ENCODE measurements around the gene OR14A2.
"Not testable (repeated sequence)": the region's sequence is repeated elsewhere in the genome, so short reads cannot be mapped to it uniquely, and the experiment has no call there.

OR14A2 gene

DNA sequence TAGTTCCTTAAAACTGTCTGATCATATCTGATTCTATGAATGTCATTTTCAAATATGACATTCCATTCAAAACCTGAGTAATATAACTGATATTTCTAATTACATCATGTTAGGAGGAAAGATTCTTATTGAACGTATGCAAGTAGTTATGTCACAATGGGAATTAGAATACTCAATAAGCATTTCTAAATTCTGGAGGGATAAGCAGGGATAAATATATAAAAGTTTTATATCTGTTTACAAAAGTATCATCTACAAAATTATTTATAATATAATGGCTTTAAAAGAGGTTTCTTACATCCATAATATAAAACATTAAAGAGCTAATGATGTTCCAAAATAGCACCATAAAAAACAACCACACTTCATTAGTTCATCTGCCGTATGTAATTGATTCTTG lies at the start of gene OR14A2:
Gene OR14A2, minus strand, starts transcription at position 101 of the 400 bp plus-strand sequence.
- Histone ChIP-seq H3K27me3 (replicated peaks; ENCODE audit: control insufficient read depth, insufficient read depth, low read length) (no peaks in the 10 kb centered on the region), H3K9me3 (ENCODE audit: control insufficient read depth, low read length) (peaks cover 7% of the 10 kb centered on the region), H3K9ac (ENCODE audit: low read length) (no peak within 1 kb of the TSS), H3K36me3 (ENCODE audit: control insufficient read depth, insufficient read depth, low read length, severe bottlenecking) (no peaks in the 10 kb centered on the region), H3K4me1 (ENCODE audit: control insufficient read depth, insufficient read depth, low read length) (no peaks in the 10 kb centered on the region), H3K4me3 (ENCODE audit: low read length) (no peak within 1 kb of the TSS)
- no peak for DNase-seq (ENCODE audit: low read depth)

DNA sequence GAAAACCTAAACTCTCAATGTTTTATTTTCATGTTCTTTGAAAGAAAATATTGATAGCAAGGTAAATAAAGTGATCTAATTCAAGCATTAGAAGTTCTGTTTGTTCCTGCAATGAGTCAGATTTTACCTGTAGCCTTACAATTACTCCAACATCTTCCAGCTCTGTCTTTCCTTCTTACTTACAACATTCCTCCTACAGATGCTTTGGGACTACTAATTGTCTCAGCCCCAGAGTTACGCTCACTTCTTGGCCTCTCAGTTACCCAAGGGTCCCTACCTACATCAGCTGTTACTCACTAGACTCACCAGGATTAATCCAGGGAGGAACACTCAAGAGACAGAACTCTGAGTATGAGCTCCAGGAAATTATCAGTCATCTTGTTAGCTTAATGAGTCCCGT lies 49.6 kb upstream of the OR14A2 start:
- no peaks in the 10 kb centered on the region for H3K9me3 ChIP-seq (ENCODE audit: control insufficient read depth, low read length)
- DNase-seq (ENCODE audit: low read depth), result no peak
- no peaks in the 10 kb centered on the region for H3K27me3 ChIP-seq (replicated peaks; ENCODE audit: control insufficient read depth, insufficient read depth, low read length)
- no peaks in the 10 kb centered on the region for H3K36me3 ChIP-seq (ENCODE audit: control insufficient read depth, insufficient read depth, low read length, severe bottlenecking)
- H3K9ac ChIP-seq (ENCODE audit: low read length), result no peak overlapping the region
- H3K4me3 ChIP-seq (ENCODE audit: low read length), result no peak overlapping the region
- no peaks in the 10 kb centered on the region for H3K4me1 ChIP-seq (ENCODE audit: control insufficient read depth, insufficient read depth, low read length)

DNA sequence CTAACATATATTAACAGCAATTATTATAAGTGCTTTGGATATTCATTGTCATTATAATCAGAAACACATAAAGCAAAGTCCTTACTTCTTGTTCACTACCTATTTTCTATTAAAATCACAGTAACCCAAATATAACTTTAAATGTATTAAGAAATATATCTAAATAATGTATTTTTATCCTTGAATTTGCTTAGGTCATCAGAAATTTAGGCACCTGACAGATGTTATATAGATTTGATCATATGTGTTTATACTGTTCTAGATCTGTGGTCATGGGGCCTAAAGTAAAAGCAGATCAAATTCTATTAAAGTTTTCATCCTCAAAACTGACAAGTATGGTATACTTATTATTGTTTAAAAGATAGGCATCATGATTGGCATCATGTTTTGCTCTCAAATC lies 21.7 kb upstream of the OR14A2 start:
- Histone ChIP-seq H3K9me3 (ENCODE audit: control insufficient read depth, low read length) (no peaks in the 10 kb centered on the region), H3K27me3 (replicated peaks; ENCODE audit: control insufficient read depth, insufficient read depth, low read length) (no peaks in the 10 kb centered on the region), H3K4me1 (ENCODE audit: control insufficient read depth, insufficient read depth, low read length) (no peaks in the 10 kb centered on the region), H3K36me3 (ENCODE audit: control insufficient read depth, insufficient read depth, low read length, severe bottlenecking) (no peaks in the 10 kb centered on the region), H3K9ac (ENCODE audit: low read length) (no peak overlapping the region), H3K4me3 (ENCODE audit: low read length) (no peak overlapping the region)
- no peak for DNase-seq (ENCODE audit: low read depth)

DNA sequence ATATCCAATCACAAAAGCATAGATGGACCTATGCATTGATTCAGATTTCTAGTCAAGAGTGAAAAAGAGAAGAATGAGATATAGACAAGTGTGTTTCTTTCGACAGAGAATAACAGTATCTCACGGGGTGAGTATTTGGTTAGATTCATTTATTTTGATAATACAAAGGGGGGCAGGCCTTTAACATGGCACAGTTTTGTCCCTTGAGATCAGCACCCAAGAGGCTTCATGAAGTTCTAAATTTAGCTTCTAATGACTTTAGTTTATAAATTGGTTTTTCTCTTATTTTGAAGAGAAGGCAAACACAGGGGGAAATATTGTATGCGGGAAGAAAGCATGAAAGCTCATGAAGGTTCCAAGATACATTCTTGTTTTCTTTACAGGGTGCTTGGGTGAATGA lies 12.5 kb upstream of the OR14A2 start, which contains the start of gene OR1C1:
Gene OR1C1, minus strand, starts transcription at position 101 of the 400 bp plus-strand sequence. CDS start 2,150 bp downstream, outside the sequence.
- DNase-seq (ENCODE audit: low read depth), result no peak
- H3K4me1 ChIP-seq (ENCODE audit: control insufficient read depth, insufficient read depth, low read length), result no peaks in the 10 kb centered on the region
- no peak within 1 kb of the TSS for H3K4me3 ChIP-seq (ENCODE audit: low read length)
- H3K36me3 ChIP-seq (ENCODE audit: control insufficient read depth, insufficient read depth, low read length, severe bottlenecking), result no peaks in the 10 kb centered on the region
- peaks cover 4% of the 10 kb centered on the region for H3K9me3 ChIP-seq (ENCODE audit: control insufficient read depth, low read length)
- H3K9ac ChIP-seq (ENCODE audit: low read length), result no peak within 1 kb of the TSS
- no peaks in the 10 kb centered on the region for H3K27me3 ChIP-seq (replicated peaks; ENCODE audit: control insufficient read depth, insufficient read depth, low read length)

DNA sequence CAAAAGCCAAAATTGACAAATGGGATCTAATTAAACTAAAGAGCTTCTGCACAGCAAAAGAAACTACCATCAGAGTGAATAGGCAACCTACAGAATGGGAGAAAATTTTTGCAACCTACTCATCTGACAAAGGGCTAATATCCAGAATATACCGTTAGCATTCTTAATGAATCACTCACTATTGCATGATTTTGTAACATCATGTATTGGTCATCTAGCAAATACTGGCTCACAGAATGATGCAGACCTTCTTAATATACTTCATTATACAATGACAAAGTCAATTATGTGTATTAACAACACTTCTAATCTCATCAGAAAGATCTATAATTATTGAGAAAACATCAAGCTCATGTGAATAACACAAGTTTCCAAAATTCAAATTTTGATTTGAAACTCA lies 6.4 kb upstream of the OR14A2 start:
- H3K36me3 ChIP-seq (ENCODE audit: control insufficient read depth, insufficient read depth, low read length, severe bottlenecking); DNase-seq (ENCODE audit: low read depth); H3K9me3 ChIP-seq (ENCODE audit: control insufficient read depth, low read length); H3K27me3 ChIP-seq (replicated peaks; ENCODE audit: control insufficient read depth, insufficient read depth, low read length); H3K4me1 ChIP-seq (ENCODE audit: control insufficient read depth, insufficient read depth, low read length); H3K9ac ChIP-seq (ENCODE audit: low read length); H3K4me3 ChIP-seq (ENCODE audit: low read length): not testable (repeated sequence)

DNA sequence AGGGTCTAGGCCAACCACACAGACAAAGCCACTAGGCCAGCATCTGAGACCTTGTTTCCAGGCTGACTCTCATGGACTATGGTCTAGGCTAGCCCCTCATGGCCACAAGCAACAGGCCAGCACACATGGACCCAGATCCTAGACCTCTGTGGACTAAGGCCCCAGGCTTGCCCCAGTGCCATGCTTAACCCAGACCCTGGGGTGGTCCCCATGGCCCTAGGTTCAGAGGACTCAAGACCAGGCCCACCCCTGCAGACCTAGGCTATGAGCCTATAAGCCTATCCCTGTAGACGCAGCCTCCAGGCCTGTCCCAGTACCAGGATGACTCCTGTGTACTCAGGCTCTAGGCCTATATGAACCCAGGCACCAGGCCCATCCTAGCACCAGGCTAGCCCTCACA lies 1.9 kb upstream of the OR14A2 start:
- DNase-seq (ENCODE audit: low read depth), result no peak
- Histone ChIP-seq H3K4me1 (ENCODE audit: control insufficient read depth, insufficient read depth, low read length) (no peaks in the 10 kb centered on the region), H3K4me3 (ENCODE audit: low read length) (no peak overlapping the region), H3K9me3 (ENCODE audit: control insufficient read depth, low read length) (peaks cover 4% of the 10 kb centered on the region), H3K27me3 (replicated peaks; ENCODE audit: control insufficient read depth, insufficient read depth, low read length) (no peaks in the 10 kb centered on the region), H3K36me3 (ENCODE audit: control insufficient read depth, insufficient read depth, low read length, severe bottlenecking) (no peaks in the 10 kb centered on the region), H3K9ac (ENCODE audit: low read length) (no peak overlapping the region)

DNA sequence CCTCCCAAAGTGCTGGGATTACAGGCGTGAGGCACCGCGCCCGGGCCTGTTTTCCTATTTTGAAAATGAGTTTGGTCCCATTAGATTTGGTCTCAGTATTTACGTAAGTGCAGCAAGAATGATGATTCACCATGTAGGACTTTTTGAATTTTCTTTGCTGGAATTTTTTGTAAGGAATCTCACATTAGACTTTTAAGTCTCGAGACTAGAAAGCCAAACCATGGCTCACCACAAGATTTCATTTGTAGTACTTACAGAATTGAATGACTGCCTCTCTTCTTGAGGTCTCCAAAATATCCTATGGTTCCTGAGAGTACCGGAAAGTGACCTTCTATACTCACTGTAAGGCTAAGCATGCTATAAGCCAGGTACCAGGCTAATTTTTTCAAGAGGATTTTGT lies 325 bp downstream of the OR14A2 start:
- no peak overlapping the region for H3K4me3 ChIP-seq (ENCODE audit: low read length)
- H3K9me3 ChIP-seq (ENCODE audit: control insufficient read depth, low read length), result peaks cover 7% of the 10 kb centered on the region
- H3K4me1 ChIP-seq (ENCODE audit: control insufficient read depth, insufficient read depth, low read length), result no peaks in the 10 kb centered on the region
- H3K9ac ChIP-seq (ENCODE audit: low read length), result no peak overlapping the region
- no peaks in the 10 kb centered on the region for H3K27me3 ChIP-seq (replicated peaks; ENCODE audit: control insufficient read depth, insufficient read depth, low read length)
- DNase-seq (ENCODE audit: low read depth), result no peak
- H3K36me3 ChIP-seq (ENCODE audit: control insufficient read depth, insufficient read depth, low read length, severe bottlenecking), result no peaks in the 10 kb centered on the region

DNA sequence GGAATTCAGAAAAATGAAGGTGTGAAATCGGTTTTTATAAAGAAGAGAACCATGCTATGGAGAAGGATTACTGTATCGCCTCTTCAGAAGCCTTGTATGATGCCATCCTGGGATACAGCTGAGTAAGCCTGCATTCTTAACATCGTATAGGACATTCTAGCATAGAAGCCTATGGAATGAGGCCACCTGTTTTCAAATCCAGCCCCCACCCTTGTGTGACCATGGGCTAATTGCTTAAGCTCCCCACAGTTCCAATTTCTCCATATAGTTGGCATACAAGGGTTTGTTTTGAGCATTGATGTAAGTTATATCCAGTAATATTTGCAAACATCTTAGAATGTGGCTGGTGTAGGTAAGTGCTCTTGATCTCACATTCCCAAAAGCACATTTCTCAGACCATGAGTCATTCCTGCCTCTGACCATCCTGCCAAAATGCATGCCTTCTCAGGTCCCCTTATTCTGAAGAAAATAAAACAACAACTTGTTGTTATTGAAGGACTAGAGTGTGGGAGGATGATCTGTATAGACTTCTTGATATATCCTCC lies 1.5 kb downstream of the OR14A2 start:
- no peak for DNase-seq (ENCODE audit: low read depth)
- Histone ChIP-seq H3K36me3 (ENCODE audit: control insufficient read depth, insufficient read depth, low read length, severe bottlenecking) (no peaks in the 10 kb centered on the region), H3K4me1 (ENCODE audit: control insufficient read depth, insufficient read depth, low read length) (no peaks in the 10 kb centered on the region), H3K4me3 (ENCODE audit: low read length) (no peak overlapping the region), H3K9ac (ENCODE audit: low read length) (no peak overlapping the region), H3K27me3 (replicated peaks; ENCODE audit: control insufficient read depth, insufficient read depth, low read length) (no peaks in the 10 kb centered on the region), H3K9me3 (ENCODE audit: control insufficient read depth, low read length) (peaks cover 11% of the 10 kb centered on the region)

DNA sequence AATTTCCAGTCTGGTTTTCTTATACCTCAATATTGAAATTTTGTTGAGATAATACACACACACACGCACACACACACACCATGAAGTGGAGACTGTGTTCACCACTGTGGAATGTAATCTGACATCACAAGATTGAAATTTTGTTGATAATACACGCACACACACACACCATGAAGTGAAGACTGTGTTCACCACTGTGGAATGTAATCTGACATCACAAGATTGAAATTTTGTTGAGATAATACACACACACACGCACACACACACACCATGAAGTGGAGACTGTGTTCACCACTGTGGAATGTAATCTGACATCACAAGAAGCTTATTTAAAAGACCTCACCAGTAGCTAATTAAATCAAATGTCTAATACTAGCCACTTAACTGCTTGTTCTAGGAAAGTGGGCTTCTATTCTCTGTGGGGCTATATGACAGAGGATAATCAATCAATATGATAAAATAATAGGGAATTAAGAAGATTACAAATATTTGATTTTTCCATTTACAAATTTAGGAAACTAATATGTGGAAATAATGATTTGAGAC lies 5.7 kb downstream of the OR14A2 start:
- not testable (repeated sequence) for H3K27me3 ChIP-seq (replicated peaks; ENCODE audit: control insufficient read depth, insufficient read depth, low read length); H3K9me3 ChIP-seq (ENCODE audit: control insufficient read depth, low read length); H3K4me3 ChIP-seq (ENCODE audit: low read length); H3K9ac ChIP-seq (ENCODE audit: low read length); H3K36me3 ChIP-seq (ENCODE audit: control insufficient read depth, insufficient read depth, low read length, severe bottlenecking); H3K4me1 ChIP-seq (ENCODE audit: control insufficient read depth, insufficient read depth, low read length); DNase-seq (ENCODE audit: low read depth)

DNA sequence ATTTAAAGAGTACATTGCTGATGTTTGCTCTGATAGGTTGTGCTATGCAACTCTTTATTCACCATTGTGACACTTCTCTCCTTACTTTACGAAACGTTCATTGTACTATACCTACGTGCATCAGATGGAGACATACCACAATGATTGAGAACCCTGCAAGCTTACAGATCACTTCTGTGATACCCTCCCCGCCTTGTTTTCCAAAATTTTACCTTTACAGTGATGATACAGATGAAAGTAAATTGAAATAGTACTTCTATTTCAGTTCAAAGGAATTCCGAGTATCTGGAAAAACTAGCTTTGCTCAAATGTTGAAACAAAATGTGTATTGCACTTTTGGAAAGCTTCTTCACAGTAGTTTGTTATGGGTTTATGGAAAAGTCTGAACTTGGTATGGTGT lies 6.2 kb downstream of the OR14A2 start:
- Histone ChIP-seq H3K9me3 (ENCODE audit: control insufficient read depth, low read length) (peaks cover 8% of the 10 kb centered on the region), H3K27me3 (replicated peaks; ENCODE audit: control insufficient read depth, insufficient read depth, low read length) (no peaks in the 10 kb centered on the region)
- DNase-seq (ENCODE audit: low read depth), result no peak

DNA sequence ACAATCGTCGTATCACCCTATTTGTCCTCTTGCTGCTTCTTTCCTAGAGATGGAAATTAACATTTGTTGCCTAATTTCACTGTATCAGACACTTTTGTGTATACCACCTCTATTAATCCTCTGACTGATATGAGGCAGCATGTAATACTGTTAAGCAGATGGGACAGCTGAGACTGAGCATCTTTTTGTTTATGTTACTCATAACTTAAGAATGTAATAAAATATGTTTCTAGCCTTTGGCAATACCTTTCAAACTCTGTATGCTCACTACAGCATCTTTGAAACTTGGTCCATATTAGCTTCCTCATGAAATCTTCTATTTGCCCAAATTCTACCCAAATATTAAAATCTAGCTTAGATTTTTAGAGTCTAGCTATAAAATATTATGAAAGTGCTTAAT lies 7.2 kb downstream of the OR14A2 start:
- H3K4me1 ChIP-seq (ENCODE audit: control insufficient read depth, insufficient read depth, low read length), result no peaks in the 10 kb centered on the region
- no peak for DNase-seq (ENCODE audit: low read depth)
- peaks cover 8% of the 10 kb centered on the region for H3K9me3 ChIP-seq (ENCODE audit: control insufficient read depth, low read length)
- H3K36me3 ChIP-seq (ENCODE audit: control insufficient read depth, insufficient read depth, low read length, severe bottlenecking), result no peaks in the 10 kb centered on the region
- H3K27me3 ChIP-seq (replicated peaks; ENCODE audit: control insufficient read depth, insufficient read depth, low read length), result no peaks in the 10 kb centered on the region
- no peak overlapping the region for H3K4me3 ChIP-seq (ENCODE audit: low read length)
- no peak overlapping the region for H3K9ac ChIP-seq (ENCODE audit: low read length)

More for the DNA sequence above, 6.2 kb downstream of the OR14A2 start:
- H3K36me3 ChIP-seq (ENCODE audit: control insufficient read depth, insufficient read depth, low read length, severe bottlenecking), result no peaks in the 10 kb centered on the region
- no peaks in the 10 kb centered on the region for H3K4me1 ChIP-seq (ENCODE audit: control insufficient read depth, insufficient read depth, low read length)
- H3K9ac ChIP-seq (ENCODE audit: low read length), result no peak overlapping the region
- no peak overlapping the region for H3K4me3 ChIP-seq (ENCODE audit: low read length)

DNA sequence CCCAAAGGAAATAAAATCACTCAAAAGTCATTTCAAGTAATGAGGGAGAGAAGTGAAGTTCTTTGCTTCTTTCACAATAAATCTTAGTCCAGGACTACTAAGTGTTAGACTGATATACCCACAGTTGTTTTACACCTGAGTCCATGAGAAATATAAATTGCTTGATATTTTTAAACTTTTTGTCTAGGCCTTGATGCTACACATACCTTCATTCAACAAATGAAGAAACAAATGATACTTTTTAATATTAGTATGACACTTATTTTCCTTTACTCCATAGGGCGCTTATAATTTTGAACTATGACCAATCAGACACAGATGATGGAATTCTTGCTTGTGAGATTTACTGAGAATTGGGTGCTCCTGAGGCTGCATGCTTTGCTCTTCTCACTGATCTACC lies 9.6 kb downstream of the OR14A2 start, which contains the start of gene OR14K1:
Gene OR14K1, plus strand, starts transcription at position 301 of the 400 bp plus-strand sequence. Its CDS starts 0 bp downstream, at position 301.
- Histone ChIP-seq H3K9me3 (ENCODE audit: control insufficient read depth, low read length) (peaks cover 5% of the 10 kb centered on the region), H3K9ac (ENCODE audit: low read length) (no peak within 1 kb of the TSS), H3K36me3 (ENCODE audit: control insufficient read depth, insufficient read depth, low read length, severe bottlenecking) (no peaks in the 10 kb centered on the region), H3K4me3 (ENCODE audit: low read length) (no peak within 1 kb of the TSS), H3K4me1 (ENCODE audit: control insufficient read depth, insufficient read depth, low read length) (no peaks in the 10 kb centered on the region), H3K27me3 (replicated peaks; ENCODE audit: control insufficient read depth, insufficient read depth, low read length) (no peaks in the 10 kb centered on the region)
- no peak for DNase-seq (ENCODE audit: low read depth)
